ENCODE results near the gene ASB6. TPM values are rescaled to one million over a fixed set of nuclear protein-coding genes. Genes with fewer than 3 reads are reported as not detected.

ASB6 gene
- total and polyA plus RNA-seq, 2 of the 13 experiments (the other 11 are each of a cell fraction or from before 2014, with no cell fraction given) = 8.2 to 8.4 TPM

DNA sequence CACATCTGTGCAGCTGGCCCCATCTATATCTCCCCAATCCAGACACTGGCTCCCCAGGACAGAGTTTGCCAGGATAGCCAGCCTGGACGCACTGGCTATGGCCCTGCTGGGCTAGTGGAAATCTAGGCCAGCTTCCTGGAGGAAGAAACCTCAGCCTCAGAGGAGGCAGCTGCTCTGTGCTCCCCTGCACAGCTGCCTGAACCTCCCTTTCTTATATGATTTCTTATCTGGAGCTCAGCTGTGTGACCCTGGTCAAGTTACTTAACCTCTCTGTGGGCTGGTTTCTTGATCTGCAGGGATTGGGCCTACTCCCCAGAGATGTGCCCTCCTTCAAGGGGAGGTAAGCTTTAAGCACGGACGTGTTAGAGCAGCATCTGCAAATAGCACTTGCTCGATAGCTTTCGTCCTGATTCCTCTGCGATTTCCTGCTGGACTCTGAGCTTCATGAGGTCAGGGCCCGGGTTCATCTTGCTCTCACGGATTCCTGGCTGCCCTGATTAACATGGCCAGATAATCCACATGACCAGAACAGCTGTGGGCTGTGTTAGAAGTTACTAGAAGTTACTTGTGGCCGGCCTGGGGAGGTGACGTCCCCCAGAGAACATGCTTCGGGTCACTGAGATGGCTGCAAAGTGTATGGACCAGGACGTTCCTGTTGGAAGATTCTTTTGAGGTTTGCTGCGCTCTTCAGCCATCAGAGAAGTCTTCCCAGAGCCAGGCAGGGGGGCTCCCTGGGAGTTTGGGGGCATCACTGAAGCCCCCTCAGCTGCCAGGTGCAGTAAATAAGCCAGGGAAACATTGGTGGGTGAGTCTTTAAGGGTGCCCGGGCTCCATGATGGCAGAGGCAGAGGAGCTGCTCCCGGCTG lies 35.6 kb downstream of the ASB6 start (continued):
- no peak for TF ChIP-seq AGO1 (IDR thresholded peaks at IDR 0.05; ENCODE audit: low read depth, low read length, poor library complexity, severe bottlenecking)
- TF ChIP-seq ZNF704 (CRISPR knock-in tag; IDR thresholded peaks at IDR 0.05; ENCODE audit: borderline replicate concordance) = no peak
- peak; percentile 68 for TF ChIP-seq ZNF124 (CRISPR knock-in tag; IDR thresholded peaks at IDR 0.05)
- TF ChIP-seq HNF1A (IDR thresholded peaks at IDR 0.05; ENCODE audit: low read depth) = 0 out of 2 replicates have a peak, but pooled peaks have one; percentile 6
- no peak; the same call in 1 of the 2 replicates for TF ChIP-seq HNF1A (CRISPR knock-in tag; IDR thresholded peaks at IDR 0.05; ENCODE audit: borderline replicate concordance)
- TF ChIP-seq, protein P1, sequence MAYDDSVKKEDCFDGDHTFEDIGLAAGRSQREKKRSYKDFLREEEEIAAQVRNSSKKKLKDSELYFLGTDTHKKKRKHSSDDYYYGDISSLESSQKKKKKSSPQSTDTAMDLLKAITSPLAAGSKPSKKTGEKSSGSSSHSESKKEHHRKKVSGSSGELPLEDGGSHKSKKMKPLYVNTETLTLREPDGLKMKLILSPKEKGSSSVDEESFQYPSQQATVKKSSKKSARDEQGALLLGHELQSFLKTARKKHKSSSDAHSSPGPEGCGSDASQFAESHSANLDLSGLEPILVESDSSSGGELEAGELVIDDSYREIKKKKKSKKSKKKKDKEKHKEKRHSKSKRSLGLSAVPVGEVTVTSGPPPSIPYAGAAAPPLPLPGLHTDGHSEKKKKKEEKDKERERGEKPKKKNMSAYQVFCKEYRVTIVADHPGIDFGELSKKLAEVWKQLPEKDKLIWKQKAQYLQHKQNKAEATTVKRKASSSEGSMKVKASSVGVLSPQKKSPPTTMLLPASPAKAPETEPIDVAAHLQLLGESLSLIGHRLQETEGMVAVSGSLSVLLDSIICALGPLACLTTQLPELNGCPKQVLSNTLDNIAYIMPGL (CRISPR knock-in tag; IDR thresholded peaks at IDR 0.05; ENCODE audit: borderline replicate concordance in 1 of 2, low read depth in 1 of 2) = peak in 1 of 2 experiments; percentile 32; a peak in 1 of 4 replicates
- 0 out of 2 replicates have a peak, but pooled peaks have one; percentile 29 for TF ChIP-seq ZNF280B (CRISPR knock-in tag; IDR thresholded peaks at IDR 0.05; ENCODE audit: borderline replicate concordance)
- no peak for TF ChIP-seq ZNF737 (CRISPR knock-in tag; IDR thresholded peaks at IDR 0.05; ENCODE audit: borderline replicate concordance)
- TF ChIP-seq HMG20A (CRISPR knock-in tag; IDR thresholded peaks at IDR 0.05; ENCODE audit: borderline replicate concordance) = peak; percentile 51; the same call in 1 of the 2 replicates
- TF ChIP-seq CHCHD3 (CRISPR knock-in tag; IDR thresholded peaks at IDR 0.05) = no peak
- peak; percentile 88 for TF ChIP-seq GATAD2A (CRISPR knock-in tag; IDR thresholded peaks at IDR 0.05)
- TF ChIP-seq, protein P2, sequence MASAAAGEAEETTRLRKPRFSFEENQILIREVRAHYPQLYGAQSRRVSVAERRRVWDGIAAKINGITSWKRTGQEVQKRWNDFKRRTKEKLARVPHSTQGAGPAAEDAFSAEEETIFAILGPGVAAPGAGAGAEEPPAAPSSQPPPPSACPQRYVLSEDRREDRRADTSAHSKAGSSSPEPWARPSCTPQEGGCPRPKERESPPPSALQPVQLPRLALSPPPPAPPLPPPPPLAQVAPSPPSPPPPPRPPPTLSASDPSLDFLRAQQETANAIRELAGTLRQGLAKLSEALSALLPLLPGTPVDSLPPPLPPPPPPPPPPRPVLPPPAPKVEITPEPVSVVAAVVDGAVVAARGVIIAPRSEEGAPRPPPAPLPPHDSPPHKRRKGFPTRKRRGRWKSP (CRISPR knock-in tag; IDR thresholded peaks at IDR 0.05) = peak; percentile 63; the same call in 1 of the 2 replicates
- TF ChIP-seq SMYD3 (CRISPR knock-in tag; IDR thresholded peaks at IDR 0.05) = no peak
- no peak for TF ChIP-seq PHB2 (IDR thresholded peaks at IDR 0.05; ENCODE audit: partially characterized antibody)
- TF ChIP-seq, protein P3, sequence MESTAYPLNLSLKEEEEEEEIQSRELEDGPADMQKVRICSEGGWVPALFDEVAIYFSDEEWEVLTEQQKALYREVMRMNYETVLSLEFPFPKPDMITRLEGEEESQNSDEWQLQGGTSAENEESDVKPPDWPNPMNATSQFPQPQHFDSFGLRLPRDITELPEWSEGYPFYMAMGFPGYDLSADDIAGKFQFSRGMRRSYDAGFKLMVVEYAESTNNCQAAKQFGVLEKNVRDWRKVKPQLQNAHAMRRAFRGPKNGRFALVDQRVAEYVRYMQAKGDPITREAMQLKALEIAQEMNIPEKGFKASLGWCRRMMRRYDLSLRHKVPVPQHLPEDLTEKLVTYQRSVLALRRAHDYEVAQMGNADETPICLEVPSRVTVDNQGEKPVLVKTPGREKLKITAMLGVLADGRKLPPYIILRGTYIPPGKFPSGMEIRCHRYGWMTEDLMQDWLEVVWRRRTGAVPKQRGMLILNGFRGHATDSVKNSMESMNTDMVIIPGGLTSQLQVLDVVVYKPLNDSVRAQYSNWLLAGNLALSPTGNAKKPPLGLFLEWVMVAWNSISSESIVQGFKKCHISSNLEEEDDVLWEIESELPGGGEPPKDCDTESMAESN (CRISPR knock-in tag; conservative IDR thresholded peaks at IDR 0.05) = peak; percentile 58; the same call in 1 of the 2 replicates
